GM18868 (cell line): ENCODE data around the gene CLVS2.

Experiments used
- ATAC-seq: cut with Tn5 transposase; IDR thresholded peaks from one replicate; pipeline ENCODE4 v1.9.1; 2021; ENCODE audit warnings: mild to moderate bottlenecking, moderate library complexity; ENCODE audit not compliant: unreplicated experiment

The CLVS2 gene, protein sequence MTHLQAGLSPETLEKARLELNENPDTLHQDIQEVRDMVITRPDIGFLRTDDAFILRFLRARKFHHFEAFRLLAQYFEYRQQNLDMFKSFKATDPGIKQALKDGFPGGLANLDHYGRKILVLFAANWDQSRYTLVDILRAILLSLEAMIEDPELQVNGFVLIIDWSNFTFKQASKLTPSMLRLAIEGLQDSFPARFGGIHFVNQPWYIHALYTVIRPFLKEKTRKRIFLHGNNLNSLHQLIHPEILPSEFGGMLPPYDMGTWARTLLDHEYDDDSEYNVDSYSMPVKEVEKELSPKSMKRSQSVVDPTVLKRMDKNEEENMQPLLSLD

DNA sequence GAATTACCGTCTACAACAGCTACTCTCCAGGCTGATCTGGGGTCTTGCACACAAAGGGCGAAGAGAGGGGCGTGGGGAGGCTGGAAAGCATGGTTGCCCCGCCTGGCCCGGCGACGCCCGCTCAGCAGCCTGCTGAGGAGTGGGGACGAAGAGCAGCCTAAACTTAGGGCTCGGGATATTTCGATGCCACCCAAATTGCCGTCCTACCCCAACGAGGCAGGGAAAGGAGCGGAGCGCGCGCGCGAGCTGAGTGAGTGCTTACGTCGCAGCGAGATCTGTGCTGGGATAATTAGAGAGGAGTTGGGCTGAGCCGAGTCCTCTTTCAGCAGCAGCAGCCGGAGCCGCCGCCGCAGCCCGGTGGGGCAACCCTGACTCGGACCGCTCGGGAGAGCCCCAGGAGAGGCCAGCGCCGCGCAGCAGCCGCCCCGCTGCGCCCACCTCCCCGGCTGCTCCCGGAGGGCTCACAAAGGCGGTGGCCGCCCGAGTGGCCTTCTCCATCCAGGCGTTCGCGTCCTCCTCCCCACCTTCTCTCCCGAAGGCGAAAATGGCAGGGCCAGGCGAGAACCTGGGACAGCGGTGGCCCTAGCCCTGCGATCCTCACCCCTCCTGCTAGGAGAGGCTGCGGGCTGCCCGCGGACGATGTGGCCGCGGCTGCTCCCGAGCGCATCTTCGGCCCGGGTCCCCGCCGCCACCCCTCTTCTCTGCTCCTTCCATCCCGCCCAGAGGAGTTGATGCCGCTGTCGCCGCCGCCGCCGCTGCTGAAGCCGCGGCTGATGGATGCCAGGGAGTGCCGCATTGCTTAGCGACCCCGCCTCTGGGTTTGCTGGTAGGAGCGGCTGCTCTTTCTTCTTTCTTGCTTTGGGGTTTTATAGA is at the start of gene CLVS2:
Gene CLVS2, plus strand, starts transcription at position 315 of the 873 bp plus-strand sequence. CDS start 1,543 bp downstream, outside the sequence.
- ATAC-seq = no peak

DNA sequence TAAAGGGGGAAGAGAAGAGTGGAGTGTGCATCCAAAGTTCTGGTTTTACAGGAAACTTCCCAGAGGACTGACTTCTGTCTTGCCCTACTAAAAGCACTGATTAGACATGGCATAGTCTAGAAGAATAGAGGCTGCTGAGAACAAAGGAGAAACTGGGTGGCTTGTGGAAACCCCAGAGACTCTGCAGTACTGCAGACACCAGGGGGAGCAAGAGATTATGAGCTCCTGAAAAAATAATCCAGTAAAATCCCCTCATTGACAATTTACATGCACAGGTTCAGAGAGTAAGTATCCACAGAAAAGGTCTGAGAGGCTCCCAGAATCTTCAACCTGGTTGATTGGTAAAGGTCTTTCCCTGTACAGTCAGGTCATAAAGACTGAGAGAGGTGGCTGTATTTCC is 48.7 kb upstream of the CLVS2 start:
- ATAC-seq = no peak

DNA sequence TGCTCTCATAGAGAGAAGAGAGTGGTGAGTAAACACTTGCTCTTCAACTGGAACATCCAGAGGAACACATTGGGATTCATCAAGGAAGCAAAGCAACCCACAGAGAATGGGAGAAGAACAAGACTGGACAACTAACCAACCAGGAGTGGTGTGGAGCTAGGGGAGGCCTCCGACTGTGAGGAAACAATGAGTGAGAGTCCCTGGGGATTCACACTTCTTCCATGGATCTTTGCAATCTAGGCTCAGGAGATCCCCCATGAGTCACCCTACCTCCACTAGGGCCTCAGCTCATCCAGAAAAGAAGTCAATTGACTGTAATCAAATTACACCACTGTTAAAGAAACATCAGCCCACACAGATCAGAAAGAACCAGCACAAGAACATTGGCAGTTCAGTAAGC is 42.3 kb upstream of the CLVS2 start:
- no peak for ATAC-seq

DNA sequence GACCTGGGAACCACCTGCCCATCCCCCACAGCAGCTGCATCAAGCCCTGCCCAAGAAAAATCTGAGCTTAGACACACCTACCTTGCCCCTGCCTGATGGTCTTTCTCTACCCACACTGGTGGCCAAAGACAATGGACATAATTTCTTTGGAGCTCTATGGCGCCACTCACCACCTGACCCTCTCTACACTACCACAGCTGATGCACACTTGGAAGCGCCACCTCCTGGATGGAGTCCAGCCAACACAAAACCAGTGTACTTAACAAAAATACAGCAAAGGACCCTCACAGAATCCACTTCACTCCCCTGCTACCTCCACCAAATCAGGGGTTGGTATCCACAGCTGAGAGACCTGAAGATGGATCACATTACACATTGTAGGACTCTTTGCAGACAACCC is 39.7 kb upstream of the CLVS2 start:
- ATAC-seq = no peak

DNA sequence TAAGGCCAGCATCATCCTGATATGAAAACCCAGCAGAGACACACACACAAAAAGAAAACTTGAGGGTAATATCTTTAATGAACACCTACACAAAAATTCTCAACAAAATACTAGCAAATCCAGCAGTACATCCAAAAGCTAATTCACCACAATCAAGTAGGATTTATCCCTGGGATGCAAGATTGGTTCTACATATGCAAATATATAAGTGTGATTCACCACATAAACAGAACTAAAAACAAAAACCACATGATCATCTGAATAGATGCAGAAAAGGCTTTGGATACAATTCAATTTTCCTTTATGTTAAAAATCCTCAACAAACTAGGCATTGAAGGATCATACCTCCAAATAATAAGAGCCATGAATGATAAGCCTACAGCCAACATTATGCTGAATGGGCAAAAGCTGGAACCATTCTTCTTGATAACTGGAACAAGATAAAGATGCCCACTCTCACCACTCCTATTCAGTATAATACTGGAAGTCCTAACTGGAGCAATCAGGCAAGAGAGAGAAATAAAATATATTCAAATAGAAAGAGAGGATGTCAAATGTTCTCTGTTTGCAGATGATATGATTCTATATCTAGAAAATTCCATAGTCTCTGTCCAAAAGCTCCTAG is 33.9 kb upstream of the CLVS2 start:
- no peak for ATAC-seq

DNA sequence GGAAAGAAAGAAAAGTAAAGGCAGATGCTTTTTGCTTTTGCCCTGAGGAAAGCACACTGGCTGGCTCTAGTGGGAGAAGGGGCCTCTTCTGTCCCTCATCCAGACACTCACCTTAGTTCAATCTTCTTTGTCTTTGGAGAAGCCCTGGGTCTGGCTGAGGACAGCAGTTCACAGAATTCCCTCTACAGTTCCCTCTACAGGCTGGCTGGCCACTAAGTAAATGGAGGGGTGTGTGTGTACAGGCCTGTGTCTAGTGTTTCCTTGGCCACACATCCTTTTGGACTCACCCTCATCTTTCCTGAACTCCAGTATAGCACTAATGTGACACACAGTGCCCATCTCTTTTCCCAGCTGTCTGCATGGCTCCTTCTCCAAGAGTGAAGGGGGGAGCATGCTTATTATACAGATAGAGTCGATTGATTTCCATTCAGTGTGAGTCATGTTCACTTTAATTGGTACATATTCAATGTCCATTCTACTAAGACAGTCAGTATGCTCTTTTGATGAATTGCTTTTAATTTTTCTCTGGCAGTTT is 26.0 kb upstream of the CLVS2 start:
- ATAC-seq = no peak

DNA sequence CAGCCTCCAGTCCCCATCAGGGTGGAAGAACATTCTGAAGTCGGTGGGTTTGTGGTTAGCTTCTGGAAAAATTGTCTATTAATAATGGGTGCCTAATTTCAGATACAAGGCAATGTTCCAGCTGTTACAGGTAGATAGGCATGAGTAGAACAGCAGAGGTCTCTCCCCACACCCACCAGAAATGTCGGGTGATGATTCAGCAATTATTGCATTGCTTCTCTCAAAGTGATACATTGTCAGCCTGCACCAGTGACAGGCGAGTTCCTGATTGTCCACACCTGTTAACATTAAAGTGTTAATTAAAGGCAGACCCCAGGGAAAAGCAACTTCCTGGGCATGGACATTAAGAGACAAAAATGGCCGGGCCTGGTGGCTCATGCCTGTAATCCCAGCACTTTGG is 18.9 kb upstream of the CLVS2 start:
- no peak for ATAC-seq

DNA sequence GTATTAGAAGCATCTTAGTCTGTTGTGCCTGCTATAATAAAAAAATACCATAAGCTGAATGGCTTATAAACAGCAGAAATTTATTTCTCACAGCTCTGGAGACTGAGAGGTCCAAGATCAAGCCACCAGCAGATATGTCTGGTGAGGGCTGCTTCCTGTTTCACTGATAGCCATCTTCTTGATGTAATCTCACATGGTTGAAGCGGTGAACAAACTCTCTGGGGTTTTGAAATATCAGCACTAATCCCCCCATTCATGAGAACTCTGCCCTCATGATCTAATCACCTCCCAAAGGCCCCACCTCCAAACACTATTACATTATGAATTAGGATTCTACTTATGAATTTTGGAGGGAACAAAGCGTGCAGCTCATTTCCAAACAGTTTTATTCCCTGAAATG is 11.6 kb upstream of the CLVS2 start:
- ATAC-seq = no peak

DNA sequence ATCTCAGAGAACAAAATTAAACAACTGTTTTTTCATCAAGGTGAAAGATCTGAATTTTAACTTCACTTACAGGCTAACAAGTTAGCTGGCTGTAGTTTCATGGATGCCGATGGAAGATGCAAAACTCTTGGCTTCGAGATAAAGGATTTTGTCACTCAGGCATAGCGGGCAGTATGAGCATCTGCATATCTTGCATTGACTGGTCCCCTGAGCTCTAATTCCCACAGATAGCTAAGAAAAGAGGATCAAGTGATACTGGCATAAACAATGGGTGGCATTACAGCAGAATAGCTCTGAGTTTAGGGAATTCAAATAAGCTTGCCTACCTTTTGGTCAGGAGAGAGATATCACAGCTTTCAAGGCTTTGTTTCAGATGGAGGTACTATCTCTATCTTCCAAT is 1.8 kb upstream of the CLVS2 start:
- ATAC-seq = no peak

DNA sequence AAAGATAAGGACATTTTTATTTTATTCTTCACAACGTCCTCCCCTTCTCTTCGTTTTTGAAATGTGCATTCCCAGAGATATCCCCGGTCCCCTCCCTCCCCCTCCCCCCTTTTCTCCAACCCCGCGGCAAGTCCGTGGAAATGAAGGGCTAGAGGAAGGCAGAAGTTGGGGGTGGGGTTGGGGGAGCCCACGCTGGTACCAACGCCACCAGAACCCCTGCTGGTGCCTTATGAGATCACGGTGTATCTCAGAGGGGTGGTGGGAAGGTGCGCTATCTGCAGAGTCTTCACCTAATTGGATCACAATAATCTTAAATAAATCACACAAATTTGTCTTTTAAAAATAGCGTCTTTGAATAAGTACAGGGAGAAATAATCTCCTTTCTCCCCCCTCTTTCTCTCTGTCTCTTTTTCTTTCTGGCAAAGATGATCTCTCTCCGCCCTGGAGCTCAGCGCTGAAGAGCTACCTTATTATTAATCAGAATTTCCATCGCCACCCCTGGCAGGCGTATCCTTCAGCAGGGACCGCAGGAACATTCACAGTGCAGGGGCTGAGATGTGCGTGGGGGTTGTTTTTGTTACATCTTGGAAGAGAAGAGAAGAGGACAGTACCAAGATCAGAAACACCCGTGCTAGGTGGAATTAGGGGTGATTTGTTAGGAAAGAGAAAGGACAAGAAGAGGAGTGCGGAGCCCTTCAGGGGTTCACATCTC is 915 bp downstream of the CLVS2 start:
- ATAC-seq = no peak

DNA sequence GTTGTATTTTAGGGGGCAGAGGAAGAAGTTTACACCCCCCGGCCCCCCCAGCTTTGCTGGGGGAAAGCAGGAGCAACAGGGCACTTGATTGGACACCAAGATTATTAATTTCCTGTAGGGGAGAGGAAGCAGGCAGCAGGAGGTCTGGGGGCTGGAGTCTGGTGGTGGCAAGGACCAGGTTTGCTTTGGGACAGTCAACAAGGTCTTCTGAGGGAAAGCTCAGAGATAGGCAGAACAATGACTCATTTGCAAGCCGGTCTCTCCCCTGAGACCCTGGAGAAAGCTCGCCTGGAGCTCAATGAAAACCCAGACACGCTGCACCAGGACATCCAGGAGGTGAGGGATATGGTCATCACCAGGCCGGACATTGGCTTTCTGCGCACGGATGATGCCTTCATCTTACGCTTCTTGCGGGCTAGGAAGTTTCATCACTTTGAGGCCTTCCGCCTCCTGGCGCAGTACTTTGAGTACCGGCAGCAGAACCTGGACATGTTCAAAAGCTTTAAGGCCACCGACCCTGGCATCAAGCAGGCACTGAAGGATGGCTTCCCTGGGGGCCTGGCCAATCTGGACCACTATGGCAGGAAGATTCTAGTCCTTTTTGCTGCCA is 1.6 kb downstream of the CLVS2 start:
- no peak for ATAC-seq

DNA sequence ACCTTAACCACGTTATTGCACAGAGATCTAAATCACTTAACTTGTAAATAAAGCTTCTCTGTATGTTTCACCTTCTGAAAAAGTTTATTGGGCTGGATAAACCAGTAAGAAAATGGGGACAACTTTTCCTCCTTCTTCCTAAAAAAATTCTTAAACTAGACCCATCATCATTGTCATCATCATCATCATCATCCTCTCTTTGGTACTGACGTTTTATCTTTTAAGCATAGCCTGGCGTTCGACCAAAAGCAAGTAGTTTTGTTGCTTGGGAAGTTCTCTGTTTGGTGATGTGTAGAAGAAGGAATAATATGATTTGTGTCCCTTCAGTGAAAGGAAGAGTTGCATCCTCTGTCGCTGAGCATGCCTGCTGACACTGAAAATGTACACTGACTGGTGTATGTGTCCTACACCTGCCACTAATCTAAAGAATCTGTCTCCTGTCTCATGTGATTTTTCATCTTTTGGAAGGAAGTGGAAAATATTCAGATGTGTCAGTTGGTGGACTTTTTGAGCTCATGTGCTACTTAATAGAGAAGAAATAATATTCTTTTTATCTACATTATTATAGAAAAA is 2.5 kb downstream of the CLVS2 start:
- ATAC-seq = no peak

DNA sequence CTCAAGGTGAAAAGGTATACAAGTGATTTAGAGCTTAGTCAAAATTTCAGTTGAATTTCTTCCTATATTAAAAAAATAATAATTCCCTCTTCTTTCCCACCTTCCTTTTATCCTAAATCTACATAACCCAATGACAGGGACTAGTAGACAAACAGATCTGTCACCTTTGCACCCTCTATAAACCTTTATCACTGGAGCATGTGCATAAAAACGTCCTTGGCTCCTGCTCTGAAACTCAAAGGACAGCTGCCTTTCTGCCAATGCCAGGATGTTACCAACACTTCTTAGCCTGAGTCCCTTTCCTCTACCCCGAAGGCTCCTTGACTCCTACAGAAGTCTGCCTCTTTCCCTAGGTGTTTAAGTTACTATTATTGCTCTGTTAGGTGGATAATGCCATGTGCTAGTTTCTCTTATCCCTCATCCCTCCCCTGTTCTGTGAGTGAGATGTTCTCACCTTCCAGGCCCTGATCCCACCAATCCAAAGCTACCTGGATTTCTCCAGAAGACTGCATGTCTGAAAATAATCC is 4.3 kb downstream of the CLVS2 start:
- ATAC-seq = no peak

DNA sequence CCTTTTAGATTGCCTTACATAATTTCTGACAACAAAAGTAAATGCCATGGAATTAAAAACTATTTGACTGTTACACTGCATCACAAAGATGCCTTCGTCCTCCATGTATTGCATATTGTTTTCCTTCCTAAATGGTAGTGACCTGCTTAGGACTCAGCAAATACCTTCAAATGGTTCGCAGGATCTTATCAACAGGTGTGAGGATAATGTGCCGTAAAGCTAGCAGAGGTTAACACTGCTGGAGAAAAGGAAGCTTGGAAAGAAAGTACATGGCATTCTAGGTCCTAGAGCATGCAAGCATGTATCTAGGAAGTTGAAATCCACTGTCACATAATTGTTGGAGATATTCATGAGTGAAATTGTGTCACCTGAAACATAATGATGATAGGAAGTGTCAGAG is 5.5 kb downstream of the CLVS2 start:
- no peak for ATAC-seq

DNA sequence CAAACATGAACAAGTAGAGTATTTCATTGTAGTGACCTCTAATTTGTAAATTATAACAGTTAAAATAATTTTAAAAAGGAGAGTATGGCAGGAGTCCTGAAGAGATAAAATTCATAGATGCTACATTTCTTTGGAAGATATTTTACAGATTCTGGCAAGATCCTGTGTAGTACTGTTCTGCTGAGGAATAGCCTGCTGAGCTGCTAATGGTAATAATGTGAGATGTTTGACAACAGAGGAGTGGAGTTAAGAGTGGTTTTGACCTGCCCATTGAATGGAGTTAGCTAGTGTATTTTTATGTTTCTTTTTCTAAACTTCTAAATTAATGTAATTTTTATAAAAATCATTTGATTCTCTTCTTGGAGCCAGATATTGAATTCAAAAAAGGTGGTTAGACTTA is 11.8 kb downstream of the CLVS2 start:
- no peak for ATAC-seq

DNA sequence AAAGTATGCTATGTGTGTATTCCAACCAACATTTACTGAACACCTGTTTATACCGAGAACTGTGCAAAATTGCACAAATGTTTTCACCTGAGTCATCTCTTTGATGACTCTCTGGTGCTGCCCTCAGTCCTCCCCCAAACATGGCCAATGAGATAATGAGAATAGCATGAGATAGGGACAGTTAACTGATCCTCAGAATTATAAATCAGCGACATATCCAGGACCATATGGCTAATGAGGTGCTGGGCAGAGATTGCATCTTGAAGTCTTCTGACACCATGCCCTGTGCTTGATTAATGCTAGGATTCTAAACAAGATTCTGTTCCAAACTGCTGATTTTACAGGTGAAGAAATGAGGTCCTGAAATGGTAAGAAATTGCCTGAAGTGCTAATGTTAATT is 13.0 kb downstream of the CLVS2 start:
- no peak for ATAC-seq

DNA sequence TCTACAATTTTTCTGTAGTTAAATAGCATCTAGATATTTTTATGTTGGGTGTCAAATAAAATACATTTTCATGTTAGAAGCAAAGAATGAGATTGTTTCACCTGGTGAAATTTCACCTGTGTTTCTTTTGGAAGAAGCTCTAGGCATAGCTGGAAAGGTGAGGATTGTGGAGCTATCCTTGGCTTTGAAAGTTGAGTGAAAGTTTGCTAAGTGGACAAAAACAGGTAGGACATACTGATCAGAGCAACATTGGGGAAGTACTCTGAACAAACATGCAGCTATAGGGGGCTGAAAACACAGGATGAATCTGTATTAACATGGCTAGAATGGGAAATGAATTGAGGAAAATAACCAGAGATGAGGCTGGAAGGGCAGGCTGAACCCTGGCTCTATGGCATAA is 18.8 kb downstream of the CLVS2 start:
- no peak for ATAC-seq

DNA sequence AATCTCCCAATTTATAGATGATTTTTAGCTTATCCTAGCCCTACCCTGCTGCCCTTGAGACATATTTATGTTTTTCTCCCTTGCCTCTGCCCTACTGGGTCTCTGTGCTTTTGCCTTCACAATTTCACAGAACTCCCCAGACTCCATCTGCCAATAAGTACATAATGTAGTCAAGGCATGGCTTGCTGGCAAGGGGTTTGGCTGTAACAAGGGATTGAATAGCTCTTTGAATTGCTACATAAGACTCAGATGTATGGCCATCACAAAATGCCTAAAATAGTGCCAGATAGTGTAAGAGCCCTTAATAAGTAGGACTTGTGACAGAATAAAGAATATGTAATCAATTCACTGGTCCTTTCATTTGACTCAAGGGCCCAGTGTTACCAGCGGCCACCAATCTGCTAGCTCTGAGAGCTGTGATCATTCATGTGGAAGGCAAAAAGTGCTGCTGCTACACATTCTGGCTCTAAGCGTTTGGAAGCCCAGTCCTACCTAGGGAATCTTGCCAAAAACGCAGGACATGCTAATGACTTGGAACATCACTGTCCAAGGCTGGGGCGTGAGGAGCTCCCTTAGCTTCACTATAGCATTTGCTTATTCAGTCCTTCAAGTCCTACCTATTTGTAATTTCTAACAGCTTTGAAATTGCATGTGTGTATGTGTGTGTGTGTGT is 20.5 kb downstream of the CLVS2 start:
- no peak for ATAC-seq

DNA sequence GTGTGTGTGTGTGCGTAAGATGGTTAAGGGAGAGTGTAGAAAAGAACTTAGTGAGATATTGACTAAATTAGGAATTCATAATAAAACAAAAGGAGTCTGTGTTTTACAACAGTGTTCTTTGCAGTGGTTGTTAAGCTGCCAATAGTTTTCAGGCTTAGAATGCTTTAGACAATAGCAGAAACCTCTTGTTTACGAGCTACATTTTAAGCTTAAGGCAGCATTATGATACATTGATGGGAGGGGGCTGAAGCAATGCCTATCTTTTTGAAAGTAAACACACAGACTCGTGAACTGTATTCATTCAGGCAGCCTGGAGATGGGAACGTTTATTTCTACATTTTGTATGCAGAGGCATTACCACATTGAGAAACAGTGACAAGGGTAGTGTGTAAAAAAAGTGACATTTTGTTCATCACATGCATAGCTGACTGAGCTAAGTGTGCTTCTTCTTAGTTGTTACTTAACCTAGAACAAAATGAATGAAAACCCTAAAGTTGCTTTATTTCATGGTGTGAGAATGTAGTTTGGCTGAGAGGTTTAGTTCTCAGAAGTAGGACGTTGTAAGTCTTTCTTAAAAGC is 21.2 kb downstream of the CLVS2 start:
- no peak for ATAC-seq
